ENCODE data around the gene FAM83G.
"Not testable (repeated sequence)": the region's sequence is repeated elsewhere in the genome, so short reads cannot be mapped to it uniquely, and the experiment has no call there.

GRCh38 chr17:19043032-19043431, 38.5 kb upstream of the FAM83G start:
- not testable (repeated sequence) for TF ChIP-seq NFYB (CRISPR knock-in tag; conservative IDR thresholded peaks at IDR 0.05; ENCODE audit: low read depth); MAX (CRISPR knock-in tag; IDR thresholded peaks at IDR 0.05)
